ENCODE data around the gene HHAT. TPM values are rescaled to one million over a fixed set of nuclear protein-coding genes. Genes with fewer than 3 reads are reported as not detected.
A peak's percentile ranks its signal among the peaks of the same experiment; 100 is the strongest.

The HHAT gene
- total and polyA plus RNA-seq, 2 of the 4 experiments (the other 2 are of a cell fraction) = 1.7 to 2.5 TPM

DNA sequence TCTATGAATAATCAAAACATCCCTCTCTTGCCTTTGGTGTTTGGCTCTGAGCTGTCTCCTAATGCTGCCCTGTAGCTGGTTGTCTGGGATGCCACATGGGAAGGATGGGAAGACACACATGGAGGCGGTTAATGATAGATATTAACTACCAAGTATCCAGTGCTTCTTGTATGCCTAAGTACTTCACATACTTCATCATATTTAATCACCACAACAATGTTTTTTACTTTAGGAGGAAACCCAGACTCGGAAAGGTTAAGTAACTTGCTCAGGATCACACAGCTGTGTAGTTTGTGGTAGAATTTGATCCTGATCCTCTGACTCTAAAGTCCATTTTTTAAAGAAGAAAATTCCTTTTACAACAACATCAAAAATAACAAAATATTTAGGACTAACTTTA is 88.0 kb downstream of the HHAT start:
- Histone ChIP-seq H3K4me3 (ENCODE audit: insufficient read depth, low read depth, low read length) (no peak overlapping the region), H3K4me1 (ENCODE audit: control insufficient read depth, insufficient read depth, low read length) (no peaks in the 10 kb centered on the region), H3K14ac (replicated peaks; ENCODE audit: low read depth, low read length) (no peak overlapping the region), H3K27ac (ENCODE audit: insufficient read depth, low read length) (no peak overlapping the region), H2BK5ac (ENCODE audit: low read depth, low read length, poor library complexity, severe bottlenecking) (no peak overlapping the region), H2AFZ (replicated peaks; ENCODE audit: low read length, poor library complexity) (no peak overlapping the region), H3K9me3 (ENCODE audit: control insufficient read depth, insufficient read depth, low read length) (no peaks in the 10 kb centered on the region), H3K56ac (ENCODE audit: extremely low read depth, insufficient read depth, low read length) (no peak overlapping the region), H4K91ac (ENCODE audit: insufficient read depth, low read depth, low read length) (no peak overlapping the region), H3K18ac (ENCODE audit: low read depth, low read length) (no peak overlapping the region), H3K9ac (ENCODE audit: low read depth, low read length) (no peak overlapping the region), H2BK15ac (ENCODE audit: low read depth, low read length) (no peak overlapping the region), H3K36me3 (ENCODE audit: control insufficient read depth, insufficient read depth, low read length) (no peaks in the 10 kb centered on the region), H3K9me1 (ENCODE audit: insufficient read depth, low read length) (no peaks in the 10 kb centered on the region; the same call in 1 of the 2 replicates), H3K23ac (ENCODE audit: low read depth, low read length) (no peak overlapping the region), H3K4ac (ENCODE audit: low read depth, low read length) (0 out of 2 replicates have a peak overlapping the region, but pooled peaks have one; percentile 51), H2AK5ac (ENCODE audit: low read depth, low read length) (no peak overlapping the region), H4K8ac (ENCODE audit: low read depth in 2 of 2, low read length in 2 of 2) (no peak overlapping the region), H4K20me1 (ENCODE audit: insufficient read depth, low read length) (no peaks in the 10 kb centered on the region), H2AK9ac (replicated peaks; ENCODE audit: low read depth, low read length, poor library complexity) (no peak overlapping the region), H4K5ac (ENCODE audit: low read depth, low read length) (no peak overlapping the region; the same call in 1 of the 2 replicates), H3K4me2 (ENCODE audit: low read depth, low read length) (no peak overlapping the region), H3K79me1 (ENCODE audit: low read depth in 1 of 2, low read length in 2 of 2) (no peaks in the 10 kb centered on the region), H2BK20ac (ENCODE audit: low read depth, low read length) (no peak overlapping the region), H2BK120ac (ENCODE audit: low read depth, low read length) (peak overlapping the region; percentile 19; the same call in 1 of the 2 replicates), H3K27me3 (ENCODE audit: control insufficient read depth, insufficient read depth, low read length) (no peaks in the 10 kb centered on the region)
- DNase-seq (no peak), ATAC-seq (ENCODE audit: low read depth) (no peak)
- intact Hi-C loops (cut with micrococcal nuclease) (no loop called here), dilution Hi-C loops (cut with HindIII; ENCODE audit: low sequenced_read_pairs, unreplicated experiment) (no loop called here), in situ Hi-C loops (cut with MboI; ENCODE audit: low sequenced_read_pairs) (loop anchor here (25.0 kb wide), 1 partner anchor 171 kb away; no protein-coding TSS in a partner anchor)
- CTCF ChIA-PET = interaction anchor here (0.7 to 2.6 kb wide), 8 partner anchors 12 to 717 kb away, joined by 3 to 14 read pairs (median 6); partner anchors contain the start of gene KCNH1
- no CpG with 5 or more reads among the region's 2 CpGs for WGBS, 2 experiments (ENCODE audit: extremely low coverage in 2 of 2, insufficient read length in 1 of 2)
- TF ChIP-seq, protein P1, sequence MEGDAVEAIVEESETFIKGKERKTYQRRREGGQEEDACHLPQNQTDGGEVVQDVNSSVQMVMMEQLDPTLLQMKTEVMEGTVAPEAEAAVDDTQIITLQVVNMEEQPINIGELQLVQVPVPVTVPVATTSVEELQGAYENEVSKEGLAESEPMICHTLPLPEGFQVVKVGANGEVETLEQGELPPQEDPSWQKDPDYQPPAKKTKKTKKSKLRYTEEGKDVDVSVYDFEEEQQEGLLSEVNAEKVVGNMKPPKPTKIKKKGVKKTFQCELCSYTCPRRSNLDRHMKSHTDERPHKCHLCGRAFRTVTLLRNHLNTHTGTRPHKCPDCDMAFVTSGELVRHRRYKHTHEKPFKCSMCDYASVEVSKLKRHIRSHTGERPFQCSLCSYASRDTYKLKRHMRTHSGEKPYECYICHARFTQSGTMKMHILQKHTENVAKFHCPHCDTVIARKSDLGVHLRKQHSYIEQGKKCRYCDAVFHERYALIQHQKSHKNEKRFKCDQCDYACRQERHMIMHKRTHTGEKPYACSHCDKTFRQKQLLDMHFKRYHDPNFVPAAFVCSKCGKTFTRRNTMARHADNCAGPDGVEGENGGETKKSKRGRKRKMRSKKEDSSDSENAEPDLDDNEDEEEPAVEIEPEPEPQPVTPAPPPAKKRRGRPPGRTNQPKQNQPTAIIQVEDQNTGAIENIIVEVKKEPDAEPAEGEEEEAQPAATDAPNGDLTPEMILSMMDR (conservative IDR thresholded peaks at IDR 0.05; ENCODE audit: low read depth, low read length) = no peak
- TF ChIP-seq FOS (IDR thresholded peaks at IDR 0.05; ENCODE audit: low read depth, low read length) = no peak
- TF ChIP-seq NFE2L2 (IDR thresholded peaks at IDR 0.05; ENCODE audit: low read depth, low read length) = no peak
- TF ChIP-seq, protein P2, sequence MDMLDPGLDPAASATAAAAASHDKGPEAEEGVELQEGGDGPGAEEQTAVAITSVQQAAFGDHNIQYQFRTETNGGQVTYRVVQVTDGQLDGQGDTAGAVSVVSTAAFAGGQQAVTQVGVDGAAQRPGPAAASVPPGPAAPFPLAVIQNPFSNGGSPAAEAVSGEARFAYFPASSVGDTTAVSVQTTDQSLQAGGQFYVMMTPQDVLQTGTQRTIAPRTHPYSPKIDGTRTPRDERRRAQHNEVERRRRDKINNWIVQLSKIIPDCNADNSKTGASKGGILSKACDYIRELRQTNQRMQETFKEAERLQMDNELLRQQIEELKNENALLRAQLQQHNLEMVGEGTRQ (IDR thresholded peaks at IDR 0.05; ENCODE audit: low read depth, low read length) = no peak
- TF ChIP-seq MXI1 (IDR thresholded peaks at IDR 0.05; ENCODE audit: borderline replicate concordance, low read depth, low read length) = no peak
- no peak for TF ChIP-seq MAZ (IDR thresholded peaks at IDR 0.05; ENCODE audit: borderline replicate concordance, low read depth, low read length)
- no peak for TF ChIP-seq CHD1 (IDR thresholded peaks at IDR 0.05; ENCODE audit: low read depth, low read length)
- no peak for TF ChIP-seq SMC3 (IDR thresholded peaks at IDR 0.05; ENCODE audit: low read depth, low read length)
- TF ChIP-seq BHLHE40 (IDR thresholded peaks at IDR 0.05; ENCODE audit: low read depth, low read length) = no peak
- no peak for TF ChIP-seq RAD21 (IDR thresholded peaks at IDR 0.05; ENCODE audit: low read length)
- TF ChIP-seq, protein P3, sequence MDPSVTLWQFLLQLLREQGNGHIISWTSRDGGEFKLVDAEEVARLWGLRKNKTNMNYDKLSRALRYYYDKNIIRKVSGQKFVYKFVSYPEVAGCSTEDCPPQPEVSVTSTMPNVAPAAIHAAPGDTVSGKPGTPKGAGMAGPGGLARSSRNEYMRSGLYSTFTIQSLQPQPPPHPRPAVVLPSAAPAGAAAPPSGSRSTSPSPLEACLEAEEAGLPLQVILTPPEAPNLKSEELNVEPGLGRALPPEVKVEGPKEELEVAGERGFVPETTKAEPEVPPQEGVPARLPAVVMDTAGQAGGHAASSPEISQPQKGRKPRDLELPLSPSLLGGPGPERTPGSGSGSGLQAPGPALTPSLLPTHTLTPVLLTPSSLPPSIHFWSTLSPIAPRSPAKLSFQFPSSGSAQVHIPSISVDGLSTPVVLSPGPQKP (IDR thresholded peaks at IDR 0.05; ENCODE audit: borderline replicate concordance, low read depth, low read length) = no peak
- no peak for TF ChIP-seq RFX5 (IDR thresholded peaks at IDR 0.05; ENCODE audit: low read depth, low read length)
- TF ChIP-seq MAFK (IDR thresholded peaks at IDR 0.05; ENCODE audit: low read depth, low read length) = no peak
- TF ChIP-seq RCOR1 (IDR thresholded peaks at IDR 0.05; ENCODE audit: insufficient replicate concordance, low read length) = no peak
- TF ChIP-seq CEBPB (IDR thresholded peaks at IDR 0.05; ENCODE audit: low read depth, low read length) = no peak
- TF ChIP-seq POLR2A (IDR thresholded peaks at IDR 0.05; ENCODE audit: low read depth, low read length) = no peak
- BruUV-seq (replicated peaks) = no TSS peak
- POLR2A ChIA-PET (ENCODE audit: unreplicated experiment) = no interaction called here
